ENCODE results near the gene EXOC4. TPM values are rescaled to one million over a fixed set of nuclear protein-coding genes. Genes with fewer than 3 reads are reported as not detected.

EXOC4 gene
- total RNA-seq, 1 donor from 2014 or later = 94.0 TPM

- DNase-seq (ENCODE audit: low spot score) = no peak
- no peak overlapping the region for H3K27ac Mint-ChIP-seq (ENCODE audit: unreplicated experiment)
- H3K36me3 Mint-ChIP-seq (ENCODE audit: low read depth, unreplicated experiment) = peaks cover 2% of the 10 kb centered on the region
- peaks cover 6% of the 10 kb centered on the region for H3K4me1 Mint-ChIP-seq (ENCODE audit: unreplicated experiment)
- no peak for TF ChIP-seq CTCF (IDR thresholded peaks at IDR 0.05; ENCODE audit: unreplicated experiment)
- H3K4me3 Mint-ChIP-seq (ENCODE audit: unreplicated experiment) = no peak overlapping the region
- no peaks in the 10 kb centered on the region for H3K9me3 Mint-ChIP-seq (ENCODE audit: unreplicated experiment)
- H3K27me3 Mint-ChIP-seq (ENCODE audit: unreplicated experiment) = peaks cover 1% of the 10 kb centered on the region
Measured at GRCh38 chr7:133910761-133911160, 657.9 kb downstream of the EXOC4 start.

- Mint-ChIP-seq H3K4me1 (ENCODE audit: unreplicated experiment) (peaks cover 6% of the 10 kb centered on the region), H3K27ac (ENCODE audit: unreplicated experiment) (no peak overlapping the region), H3K27me3 (ENCODE audit: unreplicated experiment) (peaks cover 1% of the 10 kb centered on the region), H3K4me3 (ENCODE audit: unreplicated experiment) (no peak overlapping the region), H3K9me3 (ENCODE audit: unreplicated experiment) (no peaks in the 10 kb centered on the region), H3K36me3 (ENCODE audit: low read depth, unreplicated experiment) (no peaks in the 10 kb centered on the region)
- no peak for TF ChIP-seq CTCF (IDR thresholded peaks at IDR 0.05; ENCODE audit: unreplicated experiment)
- DNase-seq (ENCODE audit: low spot score) = no peak
Measured at GRCh38 chr7:133911724-133912123, 658.8 kb downstream of the EXOC4 start.

GRCh38 chr7:133912916-133913697 is 660.2 kb downstream of the EXOC4 start:
- no peak for TF ChIP-seq CTCF (IDR thresholded peaks at IDR 0.05; ENCODE audit: unreplicated experiment)
- no peak for DNase-seq (ENCODE audit: low spot score)
- Mint-ChIP-seq H3K36me3 (ENCODE audit: low read depth, unreplicated experiment) (no peaks in the 10 kb centered on the region), H3K27me3 (ENCODE audit: unreplicated experiment) (peaks cover 1% of the 10 kb centered on the region), H3K9me3 (ENCODE audit: unreplicated experiment) (no peaks in the 10 kb centered on the region), H3K27ac (ENCODE audit: unreplicated experiment) (no peak overlapping the region), H3K4me1 (ENCODE audit: unreplicated experiment) (peaks cover 3% of the 10 kb centered on the region), H3K4me3 (ENCODE audit: unreplicated experiment) (no peak overlapping the region)

GRCh38 chr7:133916621-133917020 is 663.7 kb downstream of the EXOC4 start:
- peaks cover 2% of the 10 kb centered on the region for H3K9me3 Mint-ChIP-seq (ENCODE audit: unreplicated experiment)
- peaks cover 8% of the 10 kb centered on the region for H3K36me3 Mint-ChIP-seq (ENCODE audit: low read depth, unreplicated experiment)
- no peak overlapping the region for H3K27ac Mint-ChIP-seq (ENCODE audit: unreplicated experiment)
- no peak overlapping the region for H3K4me3 Mint-ChIP-seq (ENCODE audit: unreplicated experiment)
- no peaks in the 10 kb centered on the region for H3K27me3 Mint-ChIP-seq (ENCODE audit: unreplicated experiment)
- no peak for DNase-seq (ENCODE audit: low spot score)
- no peaks in the 10 kb centered on the region for H3K4me1 Mint-ChIP-seq (ENCODE audit: unreplicated experiment)
- no peak for TF ChIP-seq CTCF (IDR thresholded peaks at IDR 0.05; ENCODE audit: unreplicated experiment)

- Mint-ChIP-seq H3K9me3 (ENCODE audit: unreplicated experiment) (peaks cover 4% of the 10 kb centered on the region), H3K4me3 (ENCODE audit: unreplicated experiment) (no peak overlapping the region), H3K27ac (ENCODE audit: unreplicated experiment) (no peak overlapping the region), H3K4me1 (ENCODE audit: unreplicated experiment) (no peaks in the 10 kb centered on the region), H3K27me3 (ENCODE audit: unreplicated experiment) (no peaks in the 10 kb centered on the region), H3K36me3 (ENCODE audit: low read depth, unreplicated experiment) (peaks cover 14% of the 10 kb centered on the region)
- no peak for TF ChIP-seq CTCF (IDR thresholded peaks at IDR 0.05; ENCODE audit: unreplicated experiment)
- no peak for DNase-seq (ENCODE audit: low spot score)
Measured at GRCh38 chr7:133919810-133920209, 666.9 kb downstream of the EXOC4 start.
